Glutamatergic neuron (in vitro differentiated cells): ENCODE data around the gene TAF11L13. TPM values are rescaled to one million over a fixed set of nuclear protein-coding genes. Genes with fewer than 3 reads are reported as not detected.
"Not testable (repeated sequence)": the region's sequence is repeated elsewhere in the genome, so short reads cannot be mapped to it uniquely, and the experiment has no call there.

Experiments
- DNase-seq: peaks from one replicate; pipeline ENCODE4 v3.0.0; 2022
- H3K27ac Mint-ChIP-seq: one replicate; pipeline ENCODE4 v1.8.0; 2020; ENCODE audit warnings: mild to moderate bottlenecking, mixed read lengths, inconsistent platforms; ENCODE audit not compliant: unreplicated experiment
- H3K27me3 Mint-ChIP-seq: one replicate; pipeline ENCODE4 v1.8.0; 2020; ENCODE audit warnings: mild to moderate bottlenecking, moderate library complexity, mixed read lengths, inconsistent platforms; ENCODE audit not compliant: unreplicated experiment
- H3K36me3 Mint-ChIP-seq: one replicate; pipeline ENCODE4 v1.8.0; 2020; ENCODE audit warnings: mild to moderate bottlenecking, mixed read lengths, inconsistent platforms; ENCODE audit not compliant: unreplicated experiment
- H3K4me1 Mint-ChIP-seq: one replicate; pipeline ENCODE4 v1.8.0; 2020; ENCODE audit warnings: mild to moderate bottlenecking, low read depth, mixed read lengths, inconsistent platforms; ENCODE audit not compliant: unreplicated experiment
- H3K4me3 Mint-ChIP-seq: one replicate; pipeline ENCODE4 v1.8.0; 2020; ENCODE audit warnings: mild to moderate bottlenecking, mixed read lengths, inconsistent platforms; ENCODE audit not compliant: unreplicated experiment
- H3K9me3 Mint-ChIP-seq: one replicate; pipeline ENCODE4 v1.8.0; 2020; ENCODE audit warnings: mild to moderate bottlenecking, moderate library complexity, mixed read lengths, inconsistent platforms; ENCODE audit not compliant: unreplicated experiment
- long read RNA-seq: library from polyadenylated mRNA; unstranded; transcript quantifications from one replicate; pipeline ENCODE4 v2.0.0, GENCODE V29; 2020; ENCODE audit not compliant: unreplicated experiment
- total RNA-seq: library from RNA; stranded (reverse); fragmentation: NEBNext Ultra II Directional; extraction: Animal tissue kit (Norgen Biotek cat#: 25700); gene quantifications from one replicate; pipeline ENCODE4 v1.2.1, GENCODE V29; 2021; ENCODE audit not compliant: unreplicated experiment
- TF ChIP-seq, protein P1 (sequence below): fragments of 200-600 bp; sonication (generic); IDR thresholded peaks from one replicate; pipeline ENCODE4 v1.5.0; 2021; ENCODE audit not compliant: partially characterized antibody, unreplicated experiment

The TAF11L13 gene
- 1.3 TPM for total RNA-seq
- long read RNA-seq, result 0 reads

DNA sequence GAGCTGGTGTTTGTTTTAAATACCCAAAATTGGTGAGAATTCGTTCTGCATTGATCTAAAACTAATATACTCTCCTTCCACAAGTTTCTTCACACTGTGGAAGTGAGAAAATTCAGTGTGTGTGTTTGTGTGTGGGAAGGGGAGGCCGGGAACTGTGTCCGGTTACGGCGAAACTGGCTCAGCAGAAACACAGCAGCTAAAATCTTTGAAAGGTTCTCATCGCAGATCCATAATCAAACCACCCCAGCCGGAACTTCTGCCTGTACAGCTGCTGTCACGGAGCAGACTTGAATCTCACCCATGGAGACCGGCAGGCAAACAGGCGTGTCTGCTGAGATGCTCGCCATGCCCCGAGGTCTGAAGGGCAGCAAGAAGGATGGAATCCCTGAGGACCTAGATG is at the start of gene TAF11L13:
Gene TAF11L13, plus strand, starts transcription at position 301 of the 400 bp plus-strand sequence.
- H3K9me3 Mint-ChIP-seq, H3K27ac Mint-ChIP-seq, H3K36me3 Mint-ChIP-seq, H3K4me1 Mint-ChIP-seq, H3K27me3 Mint-ChIP-seq, H3K4me3 Mint-ChIP-seq, DNase-seq: not testable (repeated sequence)

DNA sequence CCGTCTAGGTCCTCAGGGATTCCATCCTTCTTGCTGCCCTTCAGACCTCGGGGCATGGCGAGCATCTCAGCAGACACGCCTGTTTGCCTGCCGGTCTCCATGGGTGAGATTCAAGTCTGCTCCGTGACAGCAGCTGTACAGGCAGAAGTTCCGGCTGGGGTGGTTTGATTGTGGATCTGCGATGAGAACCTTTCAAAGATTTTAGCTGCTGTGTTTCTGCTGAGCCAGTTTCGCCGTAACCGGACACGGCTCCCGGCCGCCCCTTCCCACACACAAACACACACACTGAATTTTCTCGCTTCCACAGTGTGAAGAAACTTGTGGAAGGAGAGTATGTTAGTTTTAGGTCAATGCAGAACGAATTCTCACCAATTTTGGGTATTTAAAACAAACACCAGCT is 46.2 kb upstream of the TAF11L13 start, which contains the start of gene TAF11L7:
Gene TAF11L7, minus strand, starts transcription at position 101 of the 400 bp plus-strand sequence.
- not testable (repeated sequence) for H3K27me3 Mint-ChIP-seq, H3K36me3 Mint-ChIP-seq, H3K27ac Mint-ChIP-seq

DNA sequence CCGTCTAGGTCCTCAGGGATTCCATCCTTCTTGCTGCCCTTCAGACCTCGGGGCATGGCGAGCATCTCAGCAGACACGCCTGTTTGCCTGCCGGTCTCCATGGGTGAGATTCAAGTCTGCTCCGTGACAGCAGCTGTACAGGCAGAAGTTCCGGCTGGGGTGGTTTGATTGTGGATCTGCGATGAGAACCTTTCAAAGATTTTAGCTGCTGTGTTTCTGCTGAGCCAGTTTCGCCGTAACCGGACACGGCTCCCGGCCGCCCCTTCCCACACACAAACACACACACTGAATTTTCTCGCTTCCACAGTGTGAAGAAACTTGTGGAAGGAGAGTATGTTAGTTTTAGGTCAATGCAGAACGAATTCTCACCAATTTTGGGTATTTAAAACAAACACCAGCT is 41.0 kb upstream of the TAF11L13 start, which contains the start of gene TAF11L8:
Gene TAF11L8, minus strand, starts transcription at position 101 of the 400 bp plus-strand sequence.
- not testable (repeated sequence) for H3K9me3 Mint-ChIP-seq, H3K4me3 Mint-ChIP-seq, H3K27me3 Mint-ChIP-seq, H3K27ac Mint-ChIP-seq, H3K36me3 Mint-ChIP-seq, DNase-seq, H3K4me1 Mint-ChIP-seq

More for the DNA sequence above, 46.2 kb upstream of the TAF11L13 start, which contains the start of gene TAF11L7:
- H3K4me3 Mint-ChIP-seq, H3K9me3 Mint-ChIP-seq, DNase-seq, H3K4me1 Mint-ChIP-seq: not testable (repeated sequence)

DNA sequence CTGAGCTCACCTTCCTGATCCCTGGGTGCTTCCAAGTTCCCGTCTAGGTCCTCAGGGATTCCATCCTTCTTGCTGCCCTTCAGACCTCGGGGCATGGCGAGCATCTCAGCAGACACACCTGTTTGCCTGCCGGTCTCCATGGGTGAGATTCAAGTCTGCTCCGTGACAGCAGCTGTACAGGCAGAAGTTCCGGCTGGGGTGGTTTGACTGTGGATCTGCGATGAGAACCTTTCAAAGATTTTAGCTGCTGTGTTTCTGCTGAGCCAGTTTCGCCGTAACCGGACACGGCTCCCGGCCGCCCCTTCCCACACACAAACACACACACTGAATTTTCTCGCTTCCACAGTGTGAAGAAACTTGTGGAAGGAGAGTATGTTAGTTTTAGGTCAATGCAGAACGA is 37.6 kb upstream of the TAF11L13 start, which contains the start of gene TAF11L9:
Gene TAF11L9, minus strand, starts transcription at position 140 of the 400 bp plus-strand sequence.
- not testable (repeated sequence) for H3K4me3 Mint-ChIP-seq, H3K9me3 Mint-ChIP-seq, DNase-seq, H3K4me1 Mint-ChIP-seq, H3K27ac Mint-ChIP-seq, H3K27me3 Mint-ChIP-seq, H3K36me3 Mint-ChIP-seq

DNA sequence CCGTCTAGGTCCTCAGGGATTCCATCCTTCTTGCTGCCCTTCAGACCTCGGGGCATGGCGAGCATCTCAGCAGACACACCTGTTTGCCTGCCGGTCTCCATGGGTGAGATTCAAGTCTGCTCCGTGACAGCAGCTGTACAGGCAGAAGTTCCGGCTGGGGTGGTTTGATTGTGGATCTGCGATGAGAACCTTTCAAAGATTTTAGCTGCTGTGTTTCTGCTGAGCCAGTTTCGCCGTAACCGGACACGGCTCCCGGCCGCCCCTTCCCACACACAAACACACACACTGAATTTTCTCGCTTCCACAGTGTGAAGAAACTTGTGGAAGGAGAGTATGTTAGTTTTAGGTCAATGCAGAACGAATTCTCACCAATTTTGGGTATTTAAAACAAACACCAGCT is 34.2 kb upstream of the TAF11L13 start, which contains the start of gene TAF11L10:
Gene TAF11L10, minus strand, starts transcription at position 101 of the 400 bp plus-strand sequence.
- H3K36me3 Mint-ChIP-seq, H3K27ac Mint-ChIP-seq, H3K4me3 Mint-ChIP-seq, H3K27me3 Mint-ChIP-seq, H3K4me1 Mint-ChIP-seq, H3K9me3 Mint-ChIP-seq, DNase-seq: not testable (repeated sequence)

DNA sequence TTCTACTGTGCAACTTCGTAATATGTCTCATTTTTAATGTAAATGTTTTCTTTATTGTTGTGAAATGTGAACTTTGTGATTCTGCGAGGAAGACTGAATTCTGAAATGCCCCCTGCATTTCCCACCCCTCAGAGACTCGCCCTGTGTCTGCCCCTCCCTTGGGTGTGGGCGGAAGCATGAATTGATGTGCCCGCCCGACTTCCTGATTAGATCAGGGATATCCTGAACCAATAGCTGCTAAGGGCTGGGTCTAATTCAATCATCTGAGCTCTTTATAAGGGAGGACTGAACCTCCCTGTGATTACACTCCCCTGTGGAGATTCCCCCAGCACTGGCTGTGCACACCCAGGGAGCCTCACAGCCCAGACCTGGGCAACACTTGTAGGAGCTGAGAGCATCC is 28.0 kb upstream of the TAF11L13 start, which contains the start of gene TAF11L11:
Gene TAF11L11, plus strand, starts transcription at position 304 of the 400 bp plus-strand sequence.
- not testable (repeated sequence) for DNase-seq, H3K9me3 Mint-ChIP-seq, H3K4me1 Mint-ChIP-seq, H3K36me3 Mint-ChIP-seq, H3K27ac Mint-ChIP-seq, H3K4me3 Mint-ChIP-seq, H3K27me3 Mint-ChIP-seq

DNA sequence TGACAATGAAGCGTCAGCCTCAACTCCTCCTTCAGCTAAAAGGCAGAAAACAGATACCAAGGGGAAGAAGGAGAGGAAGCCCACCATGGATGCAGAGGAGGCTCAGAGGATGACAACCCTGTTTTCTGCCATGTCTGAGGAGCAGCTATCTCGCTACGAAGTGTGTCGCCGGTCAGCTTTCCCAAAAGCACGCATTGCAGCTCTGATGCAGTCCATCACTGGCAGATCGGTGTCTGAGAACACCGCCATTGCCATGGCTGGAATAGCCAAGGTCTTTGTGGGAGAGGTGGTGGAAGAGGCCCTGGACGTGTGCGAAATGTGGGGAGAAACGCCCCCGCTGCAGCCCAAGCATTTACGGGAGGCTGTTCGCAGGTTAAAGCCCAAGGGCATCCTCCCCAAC is 26.9 kb upstream of the TAF11L13 start:
- Mint-ChIP-seq H3K4me3 (no peak overlapping the region), H3K36me3 (no peaks in the 10 kb centered on the region)

DNA sequence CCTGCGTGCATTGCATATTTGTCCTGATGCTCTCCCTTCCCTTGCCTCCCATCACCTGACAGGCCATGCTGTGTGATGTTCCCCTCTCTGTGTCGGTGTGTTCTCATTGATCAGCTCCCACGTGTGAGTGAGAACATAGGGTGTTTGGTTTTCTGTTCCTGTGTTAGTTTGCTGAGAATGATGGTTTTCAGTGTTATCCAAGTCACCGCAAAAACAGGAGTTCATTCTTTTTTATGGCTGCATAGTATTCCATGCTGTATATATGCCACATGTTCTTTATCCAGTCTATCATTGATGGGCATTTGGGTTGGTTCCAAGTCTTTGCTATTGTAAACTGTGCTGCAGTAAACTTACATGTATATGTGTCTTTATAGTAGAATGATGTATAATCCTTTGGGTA is 24.4 kb upstream of the TAF11L13 start:
- H3K4me3 Mint-ChIP-seq, H3K4me1 Mint-ChIP-seq, H3K27me3 Mint-ChIP-seq, H3K9me3 Mint-ChIP-seq, H3K27ac Mint-ChIP-seq, H3K36me3 Mint-ChIP-seq, DNase-seq: not testable (repeated sequence)

More for the DNA sequence above, 26.9 kb upstream of the TAF11L13 start:
- TF ChIP-seq, protein P1, sequence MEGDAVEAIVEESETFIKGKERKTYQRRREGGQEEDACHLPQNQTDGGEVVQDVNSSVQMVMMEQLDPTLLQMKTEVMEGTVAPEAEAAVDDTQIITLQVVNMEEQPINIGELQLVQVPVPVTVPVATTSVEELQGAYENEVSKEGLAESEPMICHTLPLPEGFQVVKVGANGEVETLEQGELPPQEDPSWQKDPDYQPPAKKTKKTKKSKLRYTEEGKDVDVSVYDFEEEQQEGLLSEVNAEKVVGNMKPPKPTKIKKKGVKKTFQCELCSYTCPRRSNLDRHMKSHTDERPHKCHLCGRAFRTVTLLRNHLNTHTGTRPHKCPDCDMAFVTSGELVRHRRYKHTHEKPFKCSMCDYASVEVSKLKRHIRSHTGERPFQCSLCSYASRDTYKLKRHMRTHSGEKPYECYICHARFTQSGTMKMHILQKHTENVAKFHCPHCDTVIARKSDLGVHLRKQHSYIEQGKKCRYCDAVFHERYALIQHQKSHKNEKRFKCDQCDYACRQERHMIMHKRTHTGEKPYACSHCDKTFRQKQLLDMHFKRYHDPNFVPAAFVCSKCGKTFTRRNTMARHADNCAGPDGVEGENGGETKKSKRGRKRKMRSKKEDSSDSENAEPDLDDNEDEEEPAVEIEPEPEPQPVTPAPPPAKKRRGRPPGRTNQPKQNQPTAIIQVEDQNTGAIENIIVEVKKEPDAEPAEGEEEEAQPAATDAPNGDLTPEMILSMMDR, result no peak
- no peaks in the 10 kb centered on the region for H3K27me3 Mint-ChIP-seq
- H3K4me1 Mint-ChIP-seq, result no peaks in the 10 kb centered on the region
- no peak for DNase-seq
- no peak overlapping the region for H3K27ac Mint-ChIP-seq
- peaks cover 2% of the 10 kb centered on the region for H3K9me3 Mint-ChIP-seq

DNA sequence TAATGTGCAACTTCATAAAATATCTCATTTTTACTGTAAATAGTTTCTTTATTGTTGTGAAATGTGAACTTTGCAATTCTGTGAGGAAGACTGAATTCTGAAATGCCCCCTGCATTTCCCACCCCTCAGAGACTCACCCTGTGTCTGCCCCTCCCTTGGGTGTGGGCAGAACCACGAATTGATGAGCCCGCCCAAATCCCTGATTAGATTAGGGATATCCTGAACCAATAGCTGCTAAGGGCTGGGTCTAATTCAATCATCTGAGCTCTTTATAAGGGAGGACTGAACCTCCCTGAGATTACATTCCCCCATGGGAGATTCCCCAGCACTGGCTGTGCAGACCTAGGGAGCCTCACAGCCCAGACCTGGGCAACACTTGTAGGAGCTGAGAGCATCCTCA is 21.8 kb upstream of the TAF11L13 start, which contains the start of gene TAF11L12:
Gene TAF11L12, plus strand, starts transcription at position 301 of the 400 bp plus-strand sequence.
- H3K4me1 Mint-ChIP-seq, result peaks cover 11% of the 10 kb centered on the region
- H3K27ac Mint-ChIP-seq, H3K4me3 Mint-ChIP-seq, DNase-seq, H3K27me3 Mint-ChIP-seq, H3K9me3 Mint-ChIP-seq, H3K36me3 Mint-ChIP-seq: not testable (repeated sequence)
